HEK293T (cell line): ENCODE measurements around the gene PRKG1.

Source experiments
- PKNOX1 ChIP-seq: fragments of 450-650 bp; IDR thresholded peaks from 2 replicates; pipeline ENCODE4 v1.6.1; 2016
- TARDBP ChIP-seq: fragments of 450-650 bp; IDR thresholded peaks from 2 replicates; pipeline ENCODE4 v1.6.1; 2016
- ZNF384 ChIP-seq: fragments of 450-650 bp; IDR thresholded peaks from 2 replicates; pipeline ENCODE4 v1.6.1; 2016

GRCh38 chr10:51363415-51363814 is 289.1 kb downstream of the PRKG1 start:
- no peak for TF ChIP-seq ZNF384
- TF ChIP-seq PKNOX1 = no peak
- no peak for TF ChIP-seq TARDBP
